Right lobe of liver (tissue), 6 donors: ENCODE data around the gene ZNHIT6. TPM values are rescaled to one million over a fixed set of nuclear protein-coding genes. Genes with fewer than 3 reads are reported as not detected.

Source experiments
- ATAC-seq, 4 donors: fragments of 200-7000 bp; cut with Tn5 transposase; one replicate each; pipeline ENCODE4 v1.9.1; 2020; ENCODE audit warnings: mild to moderate bottlenecking in 4 of 4, moderate library complexity in 4 of 4
- DNase-seq, 3 donors: peaks; one replicate each; pipeline ENCODE4 v3.0.0-alpha.2; 2020
- H3K27ac ChIP-seq, 3 donors: fragments of 200-600 bp; one replicate each; pipeline ENCODE4 v1.8.0; 2022
- H3K27me3 ChIP-seq, 2 donors: fragments of 200-600 bp; one replicate each; pipeline ENCODE4 v1.8.0; 2022
- H3K36me3 ChIP-seq, 4 donors: fragments of 200-600 bp; sonication (generic) in 1 of 4; one replicate each; pipeline versions ENCODE4 v1.5.1 to v1.8.0; 2017 to 2022; ENCODE audit warnings: control low read depth in 1 of 4
- H3K4me1 ChIP-seq, 4 donors: fragments of 200-600 bp; sonication (generic) in 1 of 4; one replicate each; pipeline versions ENCODE4 v1.5.1 to v1.8.0; 2017 to 2022; ENCODE audit warnings: control low read depth in 1 of 4
- H3K4me3 ChIP-seq, 3 donors: fragments of 200-600 bp; one replicate each; pipeline ENCODE4 v1.8.0; 2022
- H3K9me3 ChIP-seq, 4 donors: fragments of 200-600 bp; sonication (generic) in 1 of 4; one replicate each; pipeline versions ENCODE4 v1.5.1 to v1.8.0; 2017 to 2022; ENCODE audit warnings: control low read depth in 1 of 4
- POLR2A ChIP-seq: fragments of 450-650 bp; IDR thresholded peaks from one replicate; pipeline ENCODE4 v1.6.1; 2017; ENCODE audit warnings: antibody characterized with exemption, mild to moderate bottlenecking
- WGBS: methylation state at CpG from one replicate; pipeline ENCODE4 v1.1.6; 2018; ENCODE audit warnings: low coverage, low lambda C conversion rate; ENCODE audit not compliant: insufficient coverage; ENCODE audit errors: missing lambda C conversion rate; 5-methylcytosine and 5-hydroxymethylcytosine counted together
- intact Hi-C, 2 donors: fragments of 100-400 bp; cut with DNase I; formaldehyde crosslinking; loops; one replicate each; pipeline versions ENCODE4 v1.11.2 to v1.14.1; 2022
- total RNA-seq, 6 experiments: library from RNA; depleted of rRNA in 2 of 6; stranded (reverse); fragments of >200 nt in 2 of 6; fragmentation: NEBNext Ultra II Directional in 3 of 6; extraction: Animal tissue kit (Norgen Biotek cat#: 25700) in 3 of 6; gene quantifications; one replicate each; pipeline versions ENCODE4 v1.1.0 to v1.2.4, GENCODE V29; 2016 to 2023
- TF ChIP-seq, protein P1 (sequence below), 4 donors: fragments of 200-600 bp in 3 of 4; fragments of 450-650 bp in 1 of 4; IDR thresholded peaks; one replicate each; pipeline versions ENCODE4 v1.5.1 to v1.8.0; 2016 to 2022; ENCODE audit warnings: antibody characterized with exemption in 4 of 4, mild to moderate bottlenecking in 2 of 4
- donor health status: DM: no; HTN: yes; CAD: no.
- donor health status: DM: no; HTN: no; CAD: no.
- donor health status: DM: no; HTN: no; CAD: no.
- donor health status: DM: no; HTN: yes; CAD: no.
- donor health status: DM: no; HTN: yes; CAD: no.

Gene ZNHIT6
- total RNA-seq, 6 experiments from 2014 or later: 3.1 to 5.1 (median 4.2) TPM

- peaks cover 0 to 6% (median 0%) of the 10 kb centered on the region in 4 donors for H3K36me3 ChIP-seq
- peak overlapping the region; percentile 62 to 78 (median 65) for H3K4me3 ChIP-seq
- ATAC-seq: no peak
- TF ChIP-seq POLR2A: no peak
- TF ChIP-seq, protein P1, sequence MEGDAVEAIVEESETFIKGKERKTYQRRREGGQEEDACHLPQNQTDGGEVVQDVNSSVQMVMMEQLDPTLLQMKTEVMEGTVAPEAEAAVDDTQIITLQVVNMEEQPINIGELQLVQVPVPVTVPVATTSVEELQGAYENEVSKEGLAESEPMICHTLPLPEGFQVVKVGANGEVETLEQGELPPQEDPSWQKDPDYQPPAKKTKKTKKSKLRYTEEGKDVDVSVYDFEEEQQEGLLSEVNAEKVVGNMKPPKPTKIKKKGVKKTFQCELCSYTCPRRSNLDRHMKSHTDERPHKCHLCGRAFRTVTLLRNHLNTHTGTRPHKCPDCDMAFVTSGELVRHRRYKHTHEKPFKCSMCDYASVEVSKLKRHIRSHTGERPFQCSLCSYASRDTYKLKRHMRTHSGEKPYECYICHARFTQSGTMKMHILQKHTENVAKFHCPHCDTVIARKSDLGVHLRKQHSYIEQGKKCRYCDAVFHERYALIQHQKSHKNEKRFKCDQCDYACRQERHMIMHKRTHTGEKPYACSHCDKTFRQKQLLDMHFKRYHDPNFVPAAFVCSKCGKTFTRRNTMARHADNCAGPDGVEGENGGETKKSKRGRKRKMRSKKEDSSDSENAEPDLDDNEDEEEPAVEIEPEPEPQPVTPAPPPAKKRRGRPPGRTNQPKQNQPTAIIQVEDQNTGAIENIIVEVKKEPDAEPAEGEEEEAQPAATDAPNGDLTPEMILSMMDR (IDR thresholded peaks at IDR 0.05): no peak
- H3K27me3 ChIP-seq: no peaks in the 10 kb centered on the region
- H3K27ac ChIP-seq: peak overlapping the region in 2 of 3 donors; percentile 75 to 76
- 12% methylated on average over 13 of the region's 13 CpGs for WGBS
- H3K4me1 ChIP-seq: peaks cover 0 to 10% (median 4%) of the 10 kb centered on the region in 4 donors
- H3K9me3 ChIP-seq: no peaks in the 10 kb centered on the region
- DNase-seq: no peak
- intact Hi-C loops: loop anchor here in 1 of 2 donors (10.0 kb wide), 2 partner anchors 93 to 403 kb away; no protein-coding TSS in a partner anchor
These were observed 805 bp downstream of the ZNHIT6 start for GRCh38 chr1:85707267-85707989.

- Histone ChIP-seq H3K4me1 (peaks cover 0 to 10% (median 4%) of the 10 kb centered on the region in 4 donors), H3K27ac (no peak overlapping the region), H3K9me3 (no peaks in the 10 kb centered on the region), H3K27me3 (no peaks in the 10 kb centered on the region), H3K4me3 (no peak overlapping the region), H3K36me3 (peaks cover 0 to 14% (median 1%) of the 10 kb centered on the region in 4 donors)
- DNase-seq (no peak), ATAC-seq (no peak)
- intact Hi-C loops: loop anchor here in 1 of 2 donors (10.0 kb wide), 2 partner anchors 91 to 401 kb away; no protein-coding TSS in a partner anchor
- TF ChIP-seq, protein P1 (IDR thresholded peaks at IDR 0.05): no peak
- no peak for TF ChIP-seq POLR2A
- 77% methylated on average over 3 of the region's 3 CpGs for WGBS
These were observed 2.3 kb downstream of the ZNHIT6 start for GRCh38 chr1:85705940-85706339.

GRCh38 chr1:85700422-85700821, 7.8 kb downstream of the ZNHIT6 start:
- no peak overlapping the region for H3K4me3 ChIP-seq
- intact Hi-C loops: loop anchor here in 1 of 2 donors (10.0 kb wide), 2 partner anchors 86 to 396 kb away; no protein-coding TSS in a partner anchor
- no peak for ATAC-seq
- no peak for DNase-seq
- no peak overlapping the region for H3K27ac ChIP-seq
- peaks cover 0 to 17% (median 1%) of the 10 kb centered on the region in 4 donors for H3K36me3 ChIP-seq
- TF ChIP-seq, protein P1 (IDR thresholded peaks at IDR 0.05): no peak
- no peak for TF ChIP-seq POLR2A
- WGBS: 98% methylated on average over 4 of the region's 4 CpGs
- H3K27me3 ChIP-seq: no peaks in the 10 kb centered on the region
- no peaks in the 10 kb centered on the region for H3K9me3 ChIP-seq
- H3K4me1 ChIP-seq: peaks cover 0 to 10% (median 0%) of the 10 kb centered on the region in 4 donors

DNA sequence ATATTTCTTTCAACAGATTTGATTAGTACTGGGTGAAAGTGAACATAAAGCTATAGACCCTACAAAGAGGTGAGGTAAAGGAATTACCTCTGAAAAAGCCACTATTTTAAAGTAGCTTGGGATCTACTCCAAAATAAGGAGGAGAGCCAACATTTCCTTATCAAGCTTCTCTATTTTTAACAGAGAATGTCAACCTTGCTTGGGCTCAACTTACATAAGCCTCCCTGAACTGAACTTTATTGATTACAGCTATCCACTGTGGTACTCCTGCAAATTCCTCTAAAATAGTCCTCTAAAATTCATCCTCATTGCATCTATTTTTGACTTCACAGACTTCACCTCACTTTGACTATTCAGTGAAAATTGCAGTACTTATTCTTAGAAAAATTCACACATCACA, 10.3 kb downstream of the ZNHIT6 start:
- intact Hi-C loops: loop anchor here in 1 of 2 donors (10.0 kb wide), 1 partner anchor 83 kb away; no protein-coding TSS in a partner anchor
- Histone ChIP-seq H3K27me3 (no peaks in the 10 kb centered on the region), H3K36me3 (peaks cover 0 to 11% (median 1%) of the 10 kb centered on the region in 4 donors), H3K4me3 (no peak overlapping the region), H3K9me3 (no peaks in the 10 kb centered on the region), H3K27ac (no peak overlapping the region), H3K4me1 (peaks cover 0 to 10% (median 0%) of the 10 kb centered on the region in 4 donors)
- DNase-seq: no peak
- TF ChIP-seq, protein P1 (IDR thresholded peaks at IDR 0.05): no peak
- TF ChIP-seq POLR2A: no peak
- peak in 3 of 4 donors; percentile 35 to 89 (median 67) for ATAC-seq
